ENCODE measurements around the gene CDH6. TPM values are rescaled to one million over a fixed set of nuclear protein-coding genes. Genes with fewer than 3 reads are reported as not detected.

Gene CDH6
- total and polyA plus RNA-seq, 2 of the 4 experiments (the other 2 are of a cell fraction), result 72.2 to 232 TPM

DNA sequence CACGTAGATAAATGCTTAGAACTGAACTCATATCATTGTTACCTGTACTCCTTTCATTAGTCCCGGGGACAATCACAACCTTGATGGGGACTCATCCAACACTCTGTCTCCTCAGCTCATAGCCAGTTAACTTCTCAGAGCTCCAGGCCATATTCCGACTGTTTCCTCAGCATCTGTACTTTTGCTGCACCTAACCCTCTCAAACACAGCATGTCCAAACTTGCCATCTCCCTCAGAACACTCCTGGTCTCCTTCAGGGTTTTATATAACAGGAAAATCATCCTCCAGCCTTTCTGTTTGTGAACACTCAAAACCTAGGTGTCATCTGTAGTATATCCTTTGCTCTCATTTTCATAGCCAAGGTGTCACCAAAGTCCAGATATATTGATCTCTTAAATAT is 150.5 kb downstream of the CDH6 start:
- Histone ChIP-seq H2BK120ac (ENCODE audit: low read depth, low read length) (no peak overlapping the region), H3K4ac (ENCODE audit: low read depth, low read length) (no peak overlapping the region), H3K36me3 (ENCODE audit: control insufficient read depth, insufficient read depth, low read length) (no peaks in the 10 kb centered on the region), H3K79me1 (ENCODE audit: low read depth in 1 of 2, low read length in 2 of 2) (no peaks in the 10 kb centered on the region), H3K9ac (ENCODE audit: low read depth, low read length) (no peak overlapping the region), H4K5ac (ENCODE audit: low read depth, low read length) (no peak overlapping the region), H3K4me2 (ENCODE audit: low read depth, low read length) (no peak overlapping the region), H4K20me1 (ENCODE audit: insufficient read depth, low read length) (no peaks in the 10 kb centered on the region), H3K4me3 (ENCODE audit: insufficient read depth, low read depth, low read length) (no peak overlapping the region), H3K56ac (ENCODE audit: extremely low read depth, insufficient read depth, low read length) (no peak overlapping the region), H2BK20ac (ENCODE audit: low read depth, low read length) (no peak overlapping the region), H3K4me1 (ENCODE audit: control insufficient read depth, insufficient read depth, low read length) (no peaks in the 10 kb centered on the region; the same call in 1 of the 2 replicates), H3K23ac (ENCODE audit: low read depth, low read length) (no peak overlapping the region), H2BK15ac (ENCODE audit: low read depth, low read length) (no peak overlapping the region), H4K8ac (ENCODE audit: low read depth in 2 of 2, low read length in 2 of 2) (no peak overlapping the region), H3K18ac (ENCODE audit: low read depth, low read length) (no peak overlapping the region), H2BK5ac (ENCODE audit: low read depth, low read length, poor library complexity, severe bottlenecking) (no peak overlapping the region), H3K14ac (replicated peaks; ENCODE audit: low read depth, low read length) (no peak overlapping the region), H3K27me3 (ENCODE audit: control insufficient read depth, insufficient read depth, low read length) (no peaks in the 10 kb centered on the region), H3K27ac (ENCODE audit: insufficient read depth, low read length) (no peak overlapping the region), H3K9me1 (ENCODE audit: insufficient read depth, low read length) (no peaks in the 10 kb centered on the region), H2AK9ac (replicated peaks; ENCODE audit: low read depth, low read length, poor library complexity) (no peak overlapping the region), H2AFZ (replicated peaks; ENCODE audit: low read length, poor library complexity) (no peak overlapping the region), H2AK5ac (ENCODE audit: low read depth, low read length) (no peak overlapping the region), H4K91ac (ENCODE audit: insufficient read depth, low read depth, low read length) (no peak overlapping the region), H3K9me3 (ENCODE audit: control insufficient read depth, insufficient read depth, low read length) (no peaks in the 10 kb centered on the region)
- no peak for TF ChIP-seq NFE2L2 (IDR thresholded peaks at IDR 0.05; ENCODE audit: low read depth, low read length)
- dilution Hi-C loops (cut with HindIII; ENCODE audit: low sequenced_read_pairs, unreplicated experiment), result no loop called here
- in situ Hi-C loops (cut with MboI; ENCODE audit: low sequenced_read_pairs), result no loop called here
- ChIA-PET CTCF (no interaction called here), POLR2A (ENCODE audit: unreplicated experiment) (no interaction called here)
- ATAC-seq (ENCODE audit: low read depth) (no peak), DNase-seq (no peak)
- intact Hi-C loops (cut with micrococcal nuclease), result no loop called here
- 94% methylated on average over 2 of the region's 3 CpGs; no CpG with 5 or more reads in 1 of the 2 experiments for WGBS, 2 experiments (ENCODE audit: extremely low coverage in 2 of 2, insufficient read length in 1 of 2)
- BruUV-seq (replicated peaks), result no TSS peak

All from IMR-90 (cell line).